CD4-positive, alpha-beta T cell treated with Interleukin-21 for 1 hour (primary cell): ENCODE results near the gene OSBPL5.
A peak's percentile ranks its signal among the peaks of the same experiment; 100 is the strongest.
"Not testable (repeated sequence)": the region's sequence is repeated elsewhere in the genome, so short reads cannot be mapped to it uniquely, and the experiment has no call there.

ENCODE experiments used
- DNase-seq: peaks from one replicate; pipeline ENCODE4 v3.0.0-alpha.2; 2020

OSBPL5 gene

GRCh38 chr11:3120071-3120792, 44.9 kb downstream of the OSBPL5 start:
- DNase-seq = no peak

- DNase-seq = no peak
Observed at GRCh38 chr11:3119141-3119821, 45.8 kb downstream of the OSBPL5 start.

- DNase-seq = no peak
Observed at GRCh38 chr11:3115321-3115720, 49.8 kb downstream of the OSBPL5 start.

GRCh38 chr11:3113661-3114060, 51.4 kb downstream of the OSBPL5 start:
- not testable (repeated sequence) for DNase-seq

GRCh38 chr11:3111919-3112690, 53.0 kb downstream of the OSBPL5 start:
- no peak for DNase-seq

GRCh38 chr11:3111466-3111865, 53.6 kb downstream of the OSBPL5 start:
- DNase-seq = no peak

- DNase-seq = peak; percentile 47
Observed at GRCh38 chr11:3109921-3110706, 55.0 kb downstream of the OSBPL5 start.

- no peak for DNase-seq
Observed at GRCh38 chr11:3109434-3109833, 55.7 kb downstream of the OSBPL5 start.

- no peak for DNase-seq
Observed at GRCh38 chr11:3108183-3108721, 56.9 kb downstream of the OSBPL5 start.

- no peak for DNase-seq
Observed at GRCh38 chr11:3107608-3108182, 57.4 kb downstream of the OSBPL5 start.

GRCh38 chr11:3106736-3107524, 58.2 kb downstream of the OSBPL5 start:
- no peak for DNase-seq

GRCh38 chr11:3105791-3106735, 59.0 kb downstream of the OSBPL5 start:
- DNase-seq = no peak

- no peak for DNase-seq
Observed at GRCh38 chr11:3104961-3105790, 59.9 kb downstream of the OSBPL5 start.

GRCh38 chr11:3104051-3104714, 60.9 kb downstream of the OSBPL5 start:
- DNase-seq = no peak

- no peak for DNase-seq
Observed at GRCh38 chr11:3103076-3103475, 62.0 kb downstream of the OSBPL5 start.

GRCh38 chr11:3102641-3102921, 62.5 kb downstream of the OSBPL5 start:
- no peak for DNase-seq

- DNase-seq = no peak
Observed at GRCh38 chr11:3101921-3102640, 63.0 kb downstream of the OSBPL5 start.

GRCh38 chr11:3099178-3099577, 65.9 kb downstream of the OSBPL5 start:
- peak; percentile 19 for DNase-seq
